Esophagus mucosa (tissue), 1 donor: Measurements from ENCODE around the gene HSPB6. TPM values are rescaled to one million over a fixed set of nuclear protein-coding genes. Genes with fewer than 3 reads are reported as not detected.
"Not testable (repeated sequence)": the region's sequence is repeated elsewhere in the genome, so short reads cannot be mapped to it uniquely, and the experiment has no call there.

ENCODE experiments used
- ATAC-seq: fragments of 200-7000 bp; cut with Tn5 transposase; one replicate; pipeline ENCODE4 v1.9.1; 2020
- total RNA-seq: library from RNA; stranded (reverse); gene quantifications from one replicate; pipeline ENCODE4 v1.2.4, GENCODE V29; 2023
- donor health status: DM: yes; HTN: yes; CAD: no.

HSPB6 gene
- total RNA-seq, 1 donor from 2014 or later = 2.6 TPM

- ATAC-seq = no peak
These were observed 27.1 kb downstream of the HSPB6 start for GRCh38 chr19:35729763-35730162.

DNA sequence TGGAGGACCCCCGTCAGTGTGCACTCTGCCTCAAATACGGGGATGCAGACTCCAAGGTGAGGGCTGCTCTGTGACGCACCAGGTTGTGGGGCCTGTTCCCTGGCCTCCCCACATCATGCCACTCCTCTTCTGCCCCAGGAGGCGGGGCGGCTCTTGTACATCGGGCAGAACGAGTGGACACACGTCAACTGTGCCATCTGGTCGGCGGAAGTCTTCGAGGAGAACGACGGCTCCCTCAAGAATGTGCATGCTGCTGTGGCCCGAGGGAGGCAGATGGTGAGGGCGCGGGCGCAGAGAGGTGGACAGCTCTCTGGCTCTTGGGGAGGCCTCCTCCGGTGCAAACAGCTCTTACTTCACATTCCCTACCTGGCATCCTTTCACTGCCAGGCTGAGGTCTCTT lies 27.8 kb downstream of the HSPB6 start:
- no peak for ATAC-seq

DNA sequence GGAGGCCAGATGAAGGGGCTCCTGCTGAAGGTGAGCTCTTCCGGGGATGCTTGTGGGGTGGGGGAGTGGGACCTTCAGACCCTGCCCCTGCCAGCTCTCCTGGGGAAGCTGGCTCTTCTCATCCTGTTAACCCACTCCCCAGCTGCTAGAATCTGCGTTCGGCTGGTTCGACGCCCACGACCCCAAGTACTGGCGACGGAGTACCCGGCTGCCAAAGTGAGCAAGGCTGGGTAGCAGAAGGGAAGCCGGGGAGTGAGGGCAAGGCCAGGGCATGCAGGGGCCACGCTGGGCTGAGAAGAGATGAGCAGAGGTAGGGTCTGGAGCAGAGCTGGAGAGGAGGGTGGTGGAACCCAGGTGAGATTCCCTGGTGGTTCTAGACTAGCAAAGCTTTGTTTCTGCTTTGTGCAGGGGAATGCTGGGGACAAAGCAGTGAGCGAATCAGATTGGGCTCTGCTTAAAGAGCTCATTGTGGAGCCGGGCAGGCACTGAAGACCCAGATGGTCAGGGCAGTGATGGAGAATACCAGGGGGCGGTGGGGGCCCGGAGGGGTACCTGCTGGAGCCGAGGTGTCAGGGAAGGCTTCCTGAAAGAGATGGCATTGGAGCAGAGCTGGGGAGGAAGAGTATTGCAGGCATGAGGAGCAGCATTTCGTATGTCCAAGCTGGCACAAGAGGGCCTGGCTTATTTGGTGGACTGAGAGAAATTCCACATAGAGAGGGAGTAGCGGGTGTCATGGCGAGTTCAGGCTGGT lies 28.7 kb downstream of the HSPB6 start:
- ATAC-seq = no peak

DNA sequence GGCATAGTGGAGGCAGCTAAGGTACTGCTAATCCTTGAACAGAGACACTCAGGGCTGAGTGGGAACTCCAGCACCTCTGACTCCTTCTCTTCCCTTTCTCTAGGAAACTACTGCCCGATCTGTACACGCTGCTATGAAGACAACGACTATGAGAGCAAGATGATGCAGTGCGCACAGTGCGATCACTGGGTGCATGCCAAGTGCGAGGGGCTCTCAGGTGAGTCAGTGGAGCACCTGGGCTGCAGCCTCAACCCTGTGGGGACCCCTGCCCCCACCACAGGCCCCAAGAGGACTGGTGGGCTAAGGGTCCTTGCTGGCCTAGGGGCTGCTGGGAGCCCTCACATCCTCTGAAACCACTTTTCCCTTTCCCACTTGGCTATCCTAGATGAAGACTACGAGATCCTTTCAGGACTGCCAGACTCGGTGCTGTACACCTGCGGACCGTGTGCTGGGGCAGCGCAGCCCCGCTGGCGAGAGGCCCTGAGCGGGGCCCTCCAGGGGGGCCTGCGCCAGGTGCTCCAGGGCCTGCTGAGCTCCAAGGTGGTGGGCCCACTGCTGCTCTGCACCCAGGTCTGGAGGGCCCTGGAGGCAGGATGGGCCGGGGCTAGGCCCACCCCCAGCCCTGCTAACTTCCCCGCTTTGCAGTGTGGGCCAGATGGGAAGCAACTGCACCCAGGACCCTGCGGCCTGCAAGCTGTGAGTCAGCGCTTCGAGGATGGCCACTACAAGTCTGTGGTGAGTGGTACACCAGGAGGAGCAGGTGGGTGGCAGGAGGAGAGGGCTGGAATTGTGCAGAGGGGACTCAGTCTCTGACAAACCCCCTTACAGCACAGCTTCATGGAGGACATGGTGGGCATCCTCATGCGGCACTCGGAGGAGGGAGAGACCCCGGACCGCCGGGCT lies 29.5 kb downstream of the HSPB6 start:
- no peak for ATAC-seq

GRCh38 chr19:35725216-35725861 lies 31.5 kb downstream of the HSPB6 start:
- ATAC-seq = no peak

GRCh38 chr19:35724560-35724959 lies 32.3 kb downstream of the HSPB6 start:
- ATAC-seq = no peak

DNA sequence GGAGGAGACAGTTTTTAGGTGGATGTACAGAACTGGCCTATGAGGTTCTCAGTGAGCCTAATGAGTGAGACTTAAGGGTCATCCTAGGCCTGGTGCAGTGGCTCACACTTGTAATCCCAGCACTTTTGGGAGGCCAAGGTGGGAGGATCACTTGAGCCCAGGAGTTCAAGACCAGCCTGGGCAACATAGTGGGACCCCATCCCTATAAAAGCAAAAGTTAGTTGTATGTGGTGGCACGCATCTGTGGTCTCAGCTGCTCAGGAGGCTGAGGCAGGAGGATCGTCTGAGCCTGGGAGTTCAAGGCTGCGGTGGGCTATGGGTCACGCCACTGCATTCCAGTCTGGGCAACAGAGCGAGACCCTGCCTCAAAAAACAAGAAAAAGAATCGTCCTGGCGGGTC lies 32.7 kb downstream of the HSPB6 start:
- not testable (repeated sequence) for ATAC-seq

GRCh38 chr19:35723671-35724070 lies 33.2 kb downstream of the HSPB6 start:
- ATAC-seq = no peak

GRCh38 chr19:35722897-35723296 lies 33.9 kb downstream of the HSPB6 start:
- no peak for ATAC-seq

GRCh38 chr19:35722461-35722860 lies 34.4 kb downstream of the HSPB6 start:
- ATAC-seq = no peak

GRCh38 chr19:35721374-35721773 lies 35.5 kb downstream of the HSPB6 start:
- no peak for ATAC-seq

- ATAC-seq = no peak
These were observed 36.2 kb downstream of the HSPB6 start for GRCh38 chr19:35720648-35721047.

DNA sequence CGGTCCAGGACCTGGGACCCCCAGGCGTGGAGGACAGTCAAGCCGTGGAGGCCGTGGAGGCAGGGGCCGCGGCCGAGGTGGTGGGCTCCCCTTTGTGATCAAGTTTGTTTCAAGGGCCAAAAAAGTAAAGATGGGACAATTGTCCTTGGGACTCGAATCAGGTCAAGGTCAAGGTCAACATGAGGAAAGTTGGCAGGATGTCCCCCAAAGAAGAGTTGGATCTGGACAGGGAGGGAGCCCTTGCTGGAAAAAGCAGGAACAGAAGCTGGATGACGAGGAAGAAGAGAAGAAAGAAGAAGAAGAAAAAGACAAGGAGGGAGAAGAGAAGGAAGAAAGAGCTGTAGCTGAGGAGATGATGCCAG lies 36.7 kb downstream of the HSPB6 start:
- no peak for ATAC-seq

DNA sequence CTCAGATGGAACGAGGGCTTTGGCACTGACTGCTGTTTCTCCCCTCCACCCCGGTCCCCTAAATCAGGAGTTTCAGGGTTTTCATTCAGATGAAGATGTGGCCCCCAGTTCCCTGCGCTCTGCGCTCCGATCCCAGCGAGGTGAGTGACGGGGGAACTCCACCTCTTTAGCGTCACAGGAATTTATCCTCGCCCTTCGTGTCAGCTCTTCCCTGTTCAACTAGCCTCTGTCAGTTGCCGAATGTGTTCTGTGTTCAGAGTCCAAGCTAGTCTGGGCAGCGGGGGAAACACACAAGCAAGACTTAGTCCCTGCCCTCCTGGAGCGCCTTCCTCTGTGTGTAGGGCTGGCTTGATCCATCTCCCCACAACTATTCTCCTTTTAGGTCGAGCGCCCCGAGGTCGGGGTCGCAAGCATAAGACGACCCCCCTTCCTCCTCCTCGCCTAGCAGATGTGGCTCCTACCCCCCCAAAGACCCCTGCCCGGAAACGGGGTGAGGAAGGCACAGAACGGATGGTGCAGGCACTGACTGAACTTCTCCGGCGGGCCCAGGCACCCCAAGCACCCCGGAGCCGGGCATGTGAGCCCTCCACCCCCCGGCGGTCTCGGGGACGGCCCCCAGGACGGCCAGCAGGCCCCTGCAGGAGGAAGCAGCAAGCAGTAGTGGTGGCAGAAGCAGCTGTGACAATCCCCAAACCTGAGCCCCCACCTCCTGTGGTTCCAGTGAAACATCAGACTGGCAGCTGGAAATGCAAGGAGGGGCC lies 37.2 kb downstream of the HSPB6 start:
- ATAC-seq = no peak

DNA sequence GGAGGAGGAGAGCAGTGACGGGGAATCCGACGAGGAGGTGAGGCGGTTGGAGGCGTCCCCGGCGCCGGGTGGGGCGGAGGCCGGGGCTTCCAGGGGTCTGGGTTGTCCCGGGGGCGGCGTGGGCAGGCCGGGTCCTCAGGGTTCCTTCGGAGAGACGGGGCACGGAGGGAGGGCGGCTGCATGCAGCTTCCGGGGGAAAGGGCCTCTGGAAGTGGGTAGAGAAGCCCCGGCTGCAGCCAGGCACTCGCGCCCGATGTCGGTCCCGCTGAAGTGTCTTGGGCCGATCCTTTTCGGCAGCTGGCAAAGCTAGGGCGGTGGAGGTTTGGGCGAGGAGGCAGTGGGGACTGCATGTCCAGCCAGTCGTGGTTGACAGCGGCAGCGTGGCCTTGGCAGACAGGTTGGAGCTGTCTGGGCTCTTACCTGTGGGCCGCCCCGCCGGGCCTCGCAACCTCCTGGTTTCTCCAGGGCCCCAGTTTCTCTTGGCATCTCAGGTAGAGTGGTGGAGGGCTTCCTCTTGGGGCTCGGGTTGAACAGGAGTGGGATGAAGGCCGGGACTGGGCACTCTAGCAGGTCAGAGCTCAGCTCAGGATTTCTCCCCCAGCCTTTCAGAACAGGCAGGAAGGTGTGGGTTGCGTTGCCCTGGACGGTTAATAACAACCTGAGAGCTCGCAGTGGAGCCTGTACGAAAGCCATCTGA lies 38.3 kb downstream of the HSPB6 start:
- ATAC-seq = no peak

DNA sequence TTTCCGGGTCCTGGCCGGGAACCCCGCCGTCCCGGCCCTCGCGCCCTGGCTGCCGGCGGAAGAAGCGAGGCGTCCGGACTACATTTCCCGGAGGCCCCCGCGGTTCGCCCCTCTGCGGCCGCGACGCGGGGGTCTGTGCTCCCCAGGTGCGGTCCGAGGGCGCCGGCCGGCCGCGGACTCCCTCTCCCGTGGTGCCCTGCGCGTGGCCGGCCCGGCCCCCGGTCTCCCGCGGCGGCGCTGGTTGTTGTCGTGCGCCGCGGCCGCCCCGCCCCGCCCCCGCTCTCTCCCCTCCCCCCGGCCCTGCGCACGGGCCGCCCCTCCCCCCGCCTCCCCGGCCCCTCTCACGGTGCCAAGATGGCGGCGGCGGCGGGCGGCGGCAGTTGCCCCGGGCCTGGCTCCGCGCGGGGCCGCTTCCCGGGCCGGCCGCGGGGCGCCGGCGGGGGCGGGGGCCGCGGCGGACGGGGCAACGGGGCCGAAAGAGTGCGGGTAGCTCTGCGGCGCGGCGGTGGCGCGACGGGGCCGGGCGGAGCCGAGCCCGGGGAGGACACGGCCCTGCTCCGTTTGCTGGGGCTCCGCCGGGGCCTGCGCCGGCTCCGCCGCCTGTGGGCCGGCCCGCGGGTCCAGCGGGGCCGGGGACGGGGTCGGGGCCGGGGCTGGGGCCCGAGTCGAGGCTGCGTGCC lies 39.0 kb downstream of the HSPB6 start, which contains the start of gene KMT2B:
Gene KMT2B (plus strand): TSS at position 339 of the 680 bp plus-strand sequence. CDS start 16 bp downstream, at position 355.
- peak; percentile 74 for ATAC-seq

- ATAC-seq = peak; percentile 90
These were observed 39.8 kb downstream of the HSPB6 start for GRCh38 chr19:35716801-35717664.

DNA sequence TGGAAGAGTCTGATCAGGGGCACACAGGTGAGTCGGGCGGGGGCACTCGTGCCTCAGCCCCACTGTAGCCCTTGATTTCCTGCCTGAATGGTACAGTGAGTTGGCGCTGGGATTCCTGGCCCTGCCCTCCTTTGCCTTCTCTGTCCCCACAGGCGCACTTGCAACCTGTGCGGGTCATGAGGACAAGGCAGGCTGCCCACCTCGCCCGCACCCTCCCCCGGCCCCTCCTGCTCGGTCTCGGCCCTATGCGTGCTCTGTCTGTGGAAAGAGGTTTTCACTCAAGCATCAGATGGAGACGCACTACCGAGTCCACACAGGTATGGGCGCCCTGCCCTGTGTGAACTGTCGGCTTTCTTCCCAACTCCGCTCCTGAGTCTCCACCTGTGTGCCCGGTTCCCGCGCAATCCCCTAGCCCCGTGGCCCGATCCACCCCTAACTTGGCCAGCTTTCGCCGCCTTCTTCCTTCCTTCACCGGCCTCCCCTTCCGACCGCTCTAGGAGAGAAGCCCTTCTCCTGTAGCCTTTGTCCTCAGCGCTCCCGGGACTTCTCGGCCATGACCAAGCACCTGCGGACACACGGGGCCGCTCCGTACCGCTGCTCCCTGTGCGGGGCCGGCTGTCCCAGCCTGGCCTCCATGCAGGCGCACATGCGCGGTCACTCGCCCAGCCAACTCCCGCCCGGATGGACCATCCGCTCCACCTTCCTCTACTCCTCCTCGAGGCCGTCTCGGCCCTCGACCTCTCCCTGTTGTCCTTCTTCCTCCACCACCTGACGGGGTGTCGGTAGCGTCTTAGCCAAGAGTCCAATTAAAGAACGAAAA lies 40.6 kb downstream of the HSPB6 start:
- peak; percentile 4 for ATAC-seq

DNA sequence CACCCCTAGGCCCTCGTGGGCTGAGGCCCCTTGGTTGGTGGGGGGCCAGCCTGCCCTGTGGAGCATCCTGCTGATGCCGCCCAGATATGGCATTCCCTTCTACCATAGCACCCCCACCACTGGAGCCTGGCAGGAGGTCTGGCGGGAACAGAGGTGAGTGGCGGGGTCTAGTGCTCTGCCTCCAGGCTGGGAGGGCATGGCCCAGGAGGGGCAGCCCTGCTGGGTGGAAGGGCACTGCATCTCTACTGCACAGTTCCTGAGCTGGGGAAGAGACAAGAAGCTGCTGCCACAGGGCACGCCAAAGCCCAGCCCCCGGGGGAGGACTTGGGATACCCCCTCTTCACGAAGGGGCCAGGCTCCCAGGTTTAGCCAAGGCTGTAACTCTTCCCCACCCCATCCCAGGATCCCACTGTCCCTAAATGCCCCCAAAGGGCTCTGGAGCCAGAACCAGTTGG lies 41.4 kb downstream of the HSPB6 start:
- ATAC-seq = no peak
